NCI-H345 treated with DMSO at 0.1 percent for 48 hours (cell line): ENCODE results near the gene SLC16A10.
A peak's percentile ranks its signal among the peaks of the same experiment; 100 is the strongest.
"Not testable (repeated sequence)": the region's sequence is repeated elsewhere in the genome, so short reads cannot be mapped to it uniquely, and the experiment has no call there.

Experiments
- DNase-seq: peaks from one replicate; lab custom pipeline; 2025; ENCODE audit not compliant: unreplicated experiment; lab: John Stamatoyannopoulos, UW

The SLC16A10 gene, protein sequence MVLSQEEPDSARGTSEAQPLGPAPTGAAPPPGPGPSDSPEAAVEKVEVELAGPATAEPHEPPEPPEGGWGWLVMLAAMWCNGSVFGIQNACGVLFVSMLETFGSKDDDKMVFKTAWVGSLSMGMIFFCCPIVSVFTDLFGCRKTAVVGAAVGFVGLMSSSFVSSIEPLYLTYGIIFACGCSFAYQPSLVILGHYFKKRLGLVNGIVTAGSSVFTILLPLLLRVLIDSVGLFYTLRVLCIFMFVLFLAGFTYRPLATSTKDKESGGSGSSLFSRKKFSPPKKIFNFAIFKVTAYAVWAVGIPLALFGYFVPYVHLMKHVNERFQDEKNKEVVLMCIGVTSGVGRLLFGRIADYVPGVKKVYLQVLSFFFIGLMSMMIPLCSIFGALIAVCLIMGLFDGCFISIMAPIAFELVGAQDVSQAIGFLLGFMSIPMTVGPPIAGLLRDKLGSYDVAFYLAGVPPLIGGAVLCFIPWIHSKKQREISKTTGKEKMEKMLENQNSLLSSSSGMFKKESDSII

DNA sequence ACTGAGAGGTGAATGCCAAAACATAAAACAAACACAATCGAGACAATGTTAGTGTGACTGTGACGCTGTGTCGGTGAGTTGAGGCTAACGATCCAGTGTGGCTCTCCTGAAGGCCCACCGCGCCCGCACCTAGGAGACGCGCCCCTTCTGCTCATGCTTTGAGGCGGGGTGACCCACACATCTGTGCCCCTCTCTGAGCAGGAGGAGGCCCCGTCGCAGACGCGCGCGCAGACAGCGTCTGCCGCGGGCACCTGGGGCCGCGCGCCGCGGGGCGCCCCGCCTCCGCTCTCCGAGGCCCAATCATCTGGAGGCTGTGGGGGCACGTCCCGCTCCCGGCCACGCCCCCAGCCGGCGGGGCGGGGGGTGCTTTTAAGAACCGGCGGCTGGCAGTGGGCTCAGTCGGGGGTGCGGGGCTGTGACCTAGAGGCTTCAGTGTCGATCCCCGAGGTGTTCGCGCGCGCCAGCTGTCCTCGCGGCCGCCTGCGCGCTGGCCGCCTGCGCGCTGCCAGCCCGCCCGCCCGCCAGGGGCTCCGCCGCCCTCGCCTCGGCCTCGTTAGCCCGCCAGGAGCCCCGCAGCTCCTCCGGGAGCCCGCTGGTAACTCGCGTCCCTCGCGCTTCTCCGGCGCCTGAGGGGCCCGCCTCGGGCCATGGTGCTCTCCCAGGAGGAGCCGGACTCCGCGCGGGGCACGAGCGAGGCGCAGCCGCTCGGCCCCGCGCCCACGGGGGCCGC is at the start of gene SLC16A10:
Gene SLC16A10, plus strand, starts transcription at position 398 of the 730 bp plus-strand sequence. Its CDS starts 250 bp downstream, at position 648.
- DNase-seq = peak; percentile 69

- no peak for DNase-seq
Observed at GRCh38 chr6:111038534-111039252, 48.6 kb upstream of the SLC16A10 start.

GRCh38 chr6:111041917-111042316 is 45.4 kb upstream of the SLC16A10 start:
- no peak for DNase-seq

DNA sequence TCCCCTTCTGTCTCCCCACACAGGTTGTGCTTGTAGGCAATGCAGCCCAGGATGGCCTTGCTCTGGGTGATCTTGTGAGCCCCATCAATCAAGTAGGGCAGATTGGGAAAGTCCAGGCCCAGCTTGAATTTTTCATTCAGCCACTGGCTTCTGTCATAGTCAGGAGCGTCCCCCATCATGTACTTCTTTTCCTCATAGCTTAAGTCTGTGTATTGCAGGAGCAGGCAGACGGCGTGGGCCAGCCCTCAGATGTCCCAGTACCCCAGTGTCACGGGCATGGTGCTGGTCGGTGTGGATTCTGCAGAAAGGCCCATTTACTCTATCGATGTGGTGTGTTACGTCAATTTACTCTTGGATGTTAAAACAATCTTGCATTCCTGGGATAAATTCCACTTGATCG is 40.1 kb upstream of the SLC16A10 start:
- no peak for DNase-seq

DNA sequence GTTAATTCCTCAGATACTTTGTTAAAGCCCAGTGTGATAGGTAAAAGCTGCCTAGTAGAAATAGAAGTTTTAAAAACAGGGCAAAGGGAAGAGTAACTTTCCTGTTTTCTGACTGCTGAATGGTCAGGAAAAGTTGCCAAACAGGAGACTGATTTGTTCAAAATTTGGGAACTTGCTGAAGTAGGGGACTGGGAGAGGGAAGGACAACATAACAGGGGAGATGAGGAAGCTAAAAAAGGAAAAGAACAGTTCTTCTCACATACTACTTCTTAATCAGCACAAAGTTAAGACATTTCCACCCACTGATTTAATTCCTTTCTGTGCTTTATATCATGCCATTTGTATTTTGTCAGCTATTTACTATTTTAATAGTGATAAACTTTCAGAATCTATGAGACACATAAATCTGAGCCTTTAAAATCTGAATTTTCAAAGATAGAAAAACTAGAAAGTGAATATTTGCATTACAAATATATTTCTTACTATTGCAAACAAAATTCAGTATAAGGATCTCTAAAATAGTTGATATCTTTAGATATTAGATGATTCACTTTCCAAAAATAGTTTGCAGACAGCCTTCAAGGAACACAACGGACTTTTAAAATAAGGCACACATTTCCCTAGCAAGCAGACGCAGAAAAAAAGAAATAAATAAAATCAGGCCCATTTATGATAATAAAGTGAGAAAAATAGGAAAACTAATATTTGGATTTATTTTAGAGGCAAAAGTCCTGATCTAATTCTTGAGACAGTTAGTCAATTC is 36.9 kb upstream of the SLC16A10 start:
- no peak for DNase-seq

GRCh38 chr6:111052171-111052570 is 35.1 kb upstream of the SLC16A10 start:
- DNase-seq = no peak

- peak; percentile 32 for DNase-seq
Observed at GRCh38 chr6:111057074-111057752, 30.1 kb upstream of the SLC16A10 start.

- DNase-seq = no peak
Observed at GRCh38 chr6:111061508-111061907, 25.8 kb upstream of the SLC16A10 start.

DNA sequence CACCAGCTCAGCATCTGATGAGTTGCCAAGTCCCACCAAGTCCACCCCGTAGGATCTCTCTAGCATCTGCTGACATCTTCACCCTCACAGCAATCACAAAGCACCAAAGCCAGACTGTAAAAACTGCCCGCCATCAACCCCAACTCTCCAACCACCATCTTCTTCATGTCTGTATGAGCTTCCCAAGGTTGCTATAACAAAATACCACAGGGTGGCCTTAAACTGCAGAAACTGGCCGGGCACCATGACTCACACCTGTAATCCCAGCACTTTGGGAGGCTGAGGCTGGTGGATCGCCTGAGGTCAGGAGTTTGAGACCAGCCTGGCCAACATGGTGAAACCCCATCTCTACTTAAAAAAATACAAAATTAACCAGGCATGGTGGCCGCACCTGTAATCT is 25.3 kb upstream of the SLC16A10 start:
- not testable (repeated sequence) for DNase-seq

GRCh38 chr6:111062860-111063259 is 24.4 kb upstream of the SLC16A10 start:
- not testable (repeated sequence) for DNase-seq

DNA sequence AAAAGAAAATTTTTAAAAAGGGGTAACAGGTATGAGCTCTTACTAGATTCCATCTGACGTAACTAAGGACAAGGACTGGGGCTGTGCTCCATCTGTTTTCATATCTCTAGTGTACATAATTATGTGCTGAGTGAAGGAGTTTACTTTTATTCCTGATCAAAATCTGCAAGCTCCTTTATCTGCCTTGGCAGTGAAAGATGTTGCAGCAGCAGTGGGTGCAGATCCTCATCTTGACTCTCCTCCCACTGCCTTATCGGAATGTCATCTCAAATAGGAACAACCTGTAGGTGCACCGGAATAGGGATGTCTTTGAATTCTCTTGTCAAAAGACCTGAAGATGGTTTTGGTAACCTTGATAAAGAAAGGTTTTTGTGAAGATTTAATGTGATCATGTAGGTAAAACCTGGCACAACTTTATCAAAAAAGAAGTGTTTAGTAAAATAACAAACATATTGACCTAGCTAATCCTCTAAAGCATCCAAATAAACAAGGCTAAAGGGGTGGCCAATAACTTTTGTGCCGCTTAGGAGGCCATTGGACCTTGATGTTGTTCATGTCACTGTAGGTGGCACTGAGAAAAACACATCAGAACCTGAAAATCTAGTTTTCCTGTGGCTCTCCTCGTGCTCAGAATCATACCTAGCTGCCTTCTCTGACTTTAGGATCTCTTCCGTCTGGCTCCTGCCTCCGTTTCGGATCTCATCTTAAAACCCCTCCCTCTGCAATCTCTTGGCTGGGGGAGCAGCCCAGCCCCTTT is 19.0 kb upstream of the SLC16A10 start:
- DNase-seq = no peak

DNA sequence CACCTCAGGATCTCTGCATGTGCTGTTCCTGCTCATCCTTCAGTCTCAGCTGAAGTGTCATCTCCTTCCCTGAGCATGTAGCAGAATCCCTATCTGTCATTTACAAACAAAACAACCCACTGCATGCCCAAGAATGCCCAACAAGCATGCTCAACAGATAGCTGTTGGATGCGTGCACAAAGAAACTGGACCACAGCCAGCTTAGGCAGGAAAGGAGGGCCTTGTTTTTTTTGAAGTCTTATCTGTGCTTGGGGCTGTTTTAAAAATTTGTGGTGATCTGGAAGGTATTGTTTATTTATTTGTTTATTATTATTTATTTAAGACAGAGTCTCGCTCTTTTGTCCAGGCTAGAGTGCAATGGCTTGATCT is 18.5 kb upstream of the SLC16A10 start:
- DNase-seq = no peak

DNA sequence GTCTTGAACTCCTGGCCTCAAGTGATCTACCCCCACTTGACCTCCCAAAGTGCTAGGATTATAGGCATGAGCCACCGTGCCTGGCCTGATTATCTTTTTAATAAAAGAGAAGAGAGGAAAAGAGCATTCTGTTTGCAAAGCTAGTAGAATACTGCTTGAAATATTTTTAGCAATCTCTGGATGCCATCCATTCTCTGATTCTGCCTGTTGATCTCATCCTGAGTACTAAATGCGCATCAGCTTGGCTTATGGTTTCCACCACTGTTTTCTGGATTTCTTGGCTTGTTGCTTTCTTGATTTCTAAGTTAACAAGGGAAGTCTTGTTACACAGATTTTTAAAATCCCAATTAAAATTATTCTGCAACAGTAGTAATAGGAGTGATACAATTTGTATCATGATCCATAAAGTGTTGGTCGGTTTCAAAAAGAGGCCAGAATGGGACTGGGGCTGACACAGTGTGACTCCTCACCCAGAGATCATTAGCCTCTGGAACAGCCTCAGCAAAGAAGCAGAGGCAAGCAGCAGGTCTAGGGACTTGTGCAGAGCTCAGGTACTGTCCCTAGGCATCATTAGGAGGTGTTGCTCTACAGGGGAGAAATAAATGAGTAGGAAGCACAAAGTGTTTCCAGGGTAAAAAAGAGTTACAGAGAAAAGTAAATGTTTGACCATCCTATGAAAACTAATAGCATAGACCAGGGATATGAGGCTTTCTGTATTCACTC is 17.8 kb upstream of the SLC16A10 start:
- DNase-seq = no peak

GRCh38 chr6:111070105-111071005 is 16.9 kb upstream of the SLC16A10 start:
- no peak for DNase-seq

GRCh38 chr6:111072801-111073360 is 14.4 kb upstream of the SLC16A10 start:
- no peak for DNase-seq

DNA sequence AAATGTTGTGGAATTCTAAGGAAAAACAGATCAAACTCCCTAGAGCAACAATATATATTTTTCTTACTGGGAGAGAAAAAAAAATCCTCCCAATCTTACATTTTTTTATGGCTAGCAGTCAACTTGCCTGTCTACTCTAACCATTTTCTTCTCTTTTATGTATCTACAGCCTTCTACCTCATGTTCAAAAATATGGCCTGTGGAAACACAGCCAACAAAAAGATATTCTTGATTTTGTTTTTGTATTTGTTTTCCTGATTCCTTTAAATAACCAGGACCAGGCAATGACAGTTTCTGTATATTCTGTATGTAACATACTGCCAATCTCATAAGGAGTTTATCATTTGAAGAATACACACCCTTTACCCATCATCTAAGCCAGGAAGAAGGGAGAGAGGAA is 13.0 kb upstream of the SLC16A10 start:
- no peak for DNase-seq

GRCh38 chr6:111076024-111076695 is 11.1 kb upstream of the SLC16A10 start:
- no peak for DNase-seq
